HEK293 (cell line): ENCODE results near the gene PRSS12.

ENCODE experiments used
- CTCF ChIA-PET: fragments of 350-600 bp; formaldehyde crosslinking; extraction: SDS; loops from one replicate; lab custom pipeline; 2021; ENCODE audit warnings: antibody characterized with exemption; lab: Yijun Ruan, JAX
- POLR2A ChIA-PET: fragments of 300-600 bp; formaldehyde crosslinking; extraction: SDS; loops from one replicate; lab custom pipeline; 2020; ENCODE audit warnings: antibody characterized with exemption, inconsistent platforms; lab: Yijun Ruan, JAX
- H3K27ac ChIP-seq: fragments of 200-500 bp; sonication (Bioruptor generic); 2 replicates; pipeline ENCODE4 v1.5.1; 2014; ENCODE audit warnings: low read depth, low read length, control low read depth, inconsistent platforms; ENCODE audit errors: extremely low read depth
- H3K36me3 ChIP-seq, 2 experiments: fragments of 200-500 bp in 1 of 2; sonication (Bioruptor generic) in 1 of 2; 1 replicate in 1 of 2; 2 replicates in 1 of 2; pipeline ENCODE4 v1.5.1; 2014 to 2017; ENCODE audit warnings: inconsistent platforms in 2 of 2, low read length in 2 of 2; ENCODE audit not compliant: control insufficient read depth in 2 of 2, insufficient read depth in 1 of 2
- H3K4me1 ChIP-seq: fragments of 200-500 bp; sonication (Bioruptor generic); 2 replicates; pipeline ENCODE4 v1.5.1; 2014; ENCODE audit warnings: mild to moderate bottlenecking, low read length, inconsistent platforms; ENCODE audit not compliant: control insufficient read depth, insufficient read depth
- H3K4me3 ChIP-seq: 2 replicates; pipeline ENCODE4 v1.5.1; 2011; ENCODE audit warnings: low read depth, mild to moderate bottlenecking, control low read depth, low read length, moderate library complexity
- H3K9me3 ChIP-seq: fragments of 200-500 bp; sonication (Bioruptor generic); 2 replicates; pipeline ENCODE4 v1.5.1; 2014; ENCODE audit warnings: low read depth, low read length, inconsistent platforms; ENCODE audit not compliant: control insufficient read depth, insufficient read depth
- BCL6B ChIP-seq: fragments of 450-650 bp; formaldehyde crosslinking; IDR thresholded peaks from 2 replicates; pipeline ENCODE4 v1.5.1; 2017; ENCODE audit warnings: missing biosample characterization, missing genetic modification characterization
- CTCF ChIP-seq: fragments of 450-650 bp; formaldehyde crosslinking; IDR thresholded peaks from 2 replicates; pipeline ENCODE4 v1.5.1; 2016; ENCODE audit warnings: missing biosample characterization, missing genetic modification characterization
- HOXA7 ChIP-seq: sonication (generic); formaldehyde crosslinking; IDR thresholded peaks from 2 replicates; pipeline ENCODE4 v1.8.1; 2022; ENCODE audit warnings: missing genetic modification reagents, borderline replicate concordance
- RBAK ChIP-seq: fragments of 450-650 bp; formaldehyde crosslinking; IDR thresholded peaks from 2 replicates; pipeline ENCODE4 v1.5.1; 2016; ENCODE audit warnings: missing biosample characterization, missing genetic modification characterization
- ZBTB11 ChIP-seq: fragments of 450-650 bp; formaldehyde crosslinking; conservative IDR thresholded peaks from 2 replicates; pipeline ENCODE4 v1.5.1; 2016; ENCODE audit warnings: low read depth, missing biosample characterization, missing genetic modification characterization
- ZBTB26 ChIP-seq: fragments of 450-650 bp; formaldehyde crosslinking; optimal IDR thresholded peaks from 2 replicates; pipeline ENCODE3; 2016; ENCODE audit warnings: missing biosample characterization, mild to moderate bottlenecking, missing genetic modification characterization
- ZBTB48 ChIP-seq: fragments of 450-650 bp; formaldehyde crosslinking; IDR thresholded peaks from 2 replicates; pipeline ENCODE4 v1.5.1; 2016; ENCODE audit warnings: missing biosample characterization, missing genetic modification characterization
- ZBTB49 ChIP-seq: fragments of 450-650 bp; formaldehyde crosslinking; IDR thresholded peaks from 2 replicates; pipeline ENCODE4 v1.5.1; 2016; ENCODE audit warnings: missing biosample characterization, missing genetic modification characterization, low read depth
- ZFP37 ChIP-seq: fragments of 450-650 bp; formaldehyde crosslinking; IDR thresholded peaks from 2 replicates; pipeline ENCODE4 v1.5.1; 2016; ENCODE audit warnings: missing biosample characterization, missing genetic modification characterization
- ZIC2 ChIP-seq: fragments of 450-650 bp; formaldehyde crosslinking; IDR thresholded peaks from 2 replicates; pipeline ENCODE4 v1.5.1; 2016; ENCODE audit warnings: missing biosample characterization, missing genetic modification characterization
- ZNF133 ChIP-seq: fragments of 450-650 bp; formaldehyde crosslinking; IDR thresholded peaks from 2 replicates; pipeline ENCODE4 v1.5.1; 2016; ENCODE audit warnings: missing biosample characterization, missing genetic modification characterization
- ZNF174 ChIP-seq: fragments of 450-650 bp; formaldehyde crosslinking; IDR thresholded peaks from 2 replicates; pipeline ENCODE4 v1.5.0; 2017; ENCODE audit warnings: missing biosample characterization, mild to moderate bottlenecking, missing genetic modification characterization
- ZNF184 ChIP-seq: fragments of 450-650 bp; IDR thresholded peaks from 2 replicates; pipeline ENCODE4 v1.5.1; 2018; ENCODE audit warnings: missing biosample characterization, mild to moderate bottlenecking, missing genetic modification characterization
- ZNF221 ChIP-seq: fragments of 450-650 bp; formaldehyde crosslinking; IDR thresholded peaks from 2 replicates; pipeline ENCODE4 v1.5.1; 2017; ENCODE audit warnings: missing biosample characterization, missing genetic modification characterization, borderline replicate concordance
- ZNF248 ChIP-seq: fragments of 450-650 bp; formaldehyde crosslinking; IDR thresholded peaks from 2 replicates; pipeline ENCODE4 v1.5.1; 2017; ENCODE audit warnings: missing biosample characterization, missing genetic modification characterization
- ZNF292 ChIP-seq: fragments of 450-650 bp; formaldehyde crosslinking; IDR thresholded peaks from 2 replicates; pipeline ENCODE4 v1.5.1; 2016; ENCODE audit warnings: low read depth, missing biosample characterization, missing genetic modification characterization, borderline replicate concordance
- ZNF426 ChIP-seq: fragments of 450-650 bp; formaldehyde crosslinking; IDR thresholded peaks from 2 replicates; pipeline ENCODE4 v1.5.1; 2017; ENCODE audit warnings: missing biosample characterization, missing genetic modification characterization, mild to moderate bottlenecking, inconsistent platforms, moderate library complexity
- ZNF654 ChIP-seq: fragments of 450-650 bp; formaldehyde crosslinking; IDR thresholded peaks from 2 replicates; pipeline ENCODE4 v1.5.1; 2016; ENCODE audit warnings: low read depth, missing biosample characterization, missing genetic modification characterization
- ZNF670 ChIP-seq: fragments of 450-650 bp; formaldehyde crosslinking; IDR thresholded peaks from 2 replicates; pipeline ENCODE4 v1.5.1; 2016; ENCODE audit warnings: missing biosample characterization, missing genetic modification characterization, low read depth
- ZNF776 ChIP-seq: fragments of 450-650 bp; formaldehyde crosslinking; IDR thresholded peaks from 2 replicates; pipeline ENCODE4 v1.5.0; 2017; ENCODE audit warnings: missing biosample characterization, missing genetic modification characterization, borderline replicate concordance
- ZSCAN5A ChIP-seq: fragments of 450-650 bp; formaldehyde crosslinking; IDR thresholded peaks from 2 replicates; pipeline ENCODE4 v1.5.1; 2016; ENCODE audit warnings: missing biosample characterization, missing genetic modification characterization

PRSS12 gene

GRCh38 chr4:118279920-118280432 is 72.8 kb downstream of the PRSS12 start:
- Histone ChIP-seq H3K4me3 (peak overlapping the region; percentile 80), H3K27ac (no peak overlapping the region), H3K36me3 (peaks cover 0 to 39% of the 10 kb centered on the region in 2 experiments; a peak in 1 of 3 replicates), H3K4me1 (no peaks in the 10 kb centered on the region), H3K9me3 (no peaks in the 10 kb centered on the region)
- POLR2A ChIA-PET = no interaction called here
- CTCF ChIA-PET = interaction anchor here (1.4 kb wide), 1 partner anchor 71 kb away, joined by 4 read pairs; no protein-coding TSS in a partner anchor
- TF ChIP-seq BCL6B (tag by site-specific recombination) = no peak
- TF ChIP-seq ZBTB26 (tag by site-specific recombination) = no peak
- no peak for TF ChIP-seq ZNF174 (tag by site-specific recombination)
- no peak for TF ChIP-seq ZIC2 (tag by site-specific recombination)
- no peak for TF ChIP-seq ZNF654 (tag by site-specific recombination)
- TF ChIP-seq ZBTB49 (tag by site-specific recombination) = no peak
- no peak for TF ChIP-seq ZNF184 (tag by site-specific recombination)
- no peak for TF ChIP-seq ZNF133

GRCh38 chr4:118279328-118279727 is 73.5 kb downstream of the PRSS12 start:
- no peaks in the 10 kb centered on the region for H3K4me1 ChIP-seq
- ChIA-PET CTCF (interaction anchor here (0.7 kb wide), 1 partner anchor 1684 kb away, joined by 3 read pairs; no protein-coding TSS in a partner anchor), POLR2A (no interaction called here)
- H3K4me3 ChIP-seq = peak overlapping the region; percentile 80
- H3K36me3 ChIP-seq = peaks cover 0 to 39% of the 10 kb centered on the region in 2 experiments; a peak in 1 of 3 replicates
- H3K9me3 ChIP-seq = no peaks in the 10 kb centered on the region
- peak overlapping the region; percentile 68; the same call in 1 of the 2 replicates for H3K27ac ChIP-seq
- TF ChIP-seq ZBTB11 (tag by site-specific recombination) (no peak), CTCF (tag by site-specific recombination) (no peak), ZNF221 (tag by site-specific recombination) (no peak), ZNF248 (tag by site-specific recombination) (no peak), RBAK (tag by site-specific recombination) (no peak), ZNF426 (tag by site-specific recombination) (no peak), ZNF292 (tag by site-specific recombination) (no peak), ZBTB48 (tag by site-specific recombination) (no peak), HOXA7 (CRISPR knock-in tag) (no peak), ZSCAN5A (tag by site-specific recombination) (no peak), ZFP37 (tag by site-specific recombination) (no peak), ZNF776 (tag by site-specific recombination) (no peak), ZNF670 (tag by site-specific recombination) (no peak)
